ENCODE data around the gene DIP2C.

- TF ChIP-seq POLR2AphosphoS5 (IDR thresholded peaks at IDR 0.05; ENCODE audit: low read depth, low read length): no peak
- TF ChIP-seq POLR2A (IDR thresholded peaks at IDR 0.05; ENCODE audit: low read depth, low read length): no peak
These were observed 395.8 kb downstream of the DIP2C start for GRCh38 chr10:293636-294035.

All from GM12892 (cell line).